SK-N-DZ (cell line): ENCODE results near the gene MYO9B.
"Not testable (repeated sequence)": the region's sequence is repeated elsewhere in the genome, so short reads cannot be mapped to it uniquely, and the experiment has no call there.

Experiments
- DNase-seq: peaks from one replicate; pipeline ENCODE4 v3.0.0-alpha.2; 2015; ENCODE audit warnings: low spot score

The MYO9B gene

GRCh38 chr19:17114414-17114831 is 38.8 kb downstream of the MYO9B start:
- no peak for DNase-seq

- DNase-seq: no peak
These were observed 41.6 kb downstream of the MYO9B start for GRCh38 chr19:17116996-17117702.

DNA sequence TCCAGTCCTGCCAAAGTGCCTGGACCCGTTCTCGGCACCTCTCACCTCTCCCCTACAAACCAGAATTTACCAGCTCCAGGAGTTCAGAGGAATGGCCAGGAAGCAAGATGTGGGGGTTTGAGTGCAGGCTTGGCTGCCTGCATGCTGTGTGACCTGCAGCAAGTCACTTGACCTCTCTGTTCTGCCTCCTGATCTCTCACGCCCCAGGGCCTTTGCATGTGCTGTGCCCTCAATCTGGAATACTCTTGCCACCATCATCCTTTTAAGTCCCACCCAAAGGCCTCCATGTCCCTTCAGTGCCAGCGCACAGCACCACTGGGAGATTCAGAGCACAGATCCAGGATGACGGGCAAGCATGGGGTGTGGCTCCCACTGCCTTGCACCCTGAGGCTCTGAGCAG is 43.4 kb downstream of the MYO9B start:
- DNase-seq: no peak

DNA sequence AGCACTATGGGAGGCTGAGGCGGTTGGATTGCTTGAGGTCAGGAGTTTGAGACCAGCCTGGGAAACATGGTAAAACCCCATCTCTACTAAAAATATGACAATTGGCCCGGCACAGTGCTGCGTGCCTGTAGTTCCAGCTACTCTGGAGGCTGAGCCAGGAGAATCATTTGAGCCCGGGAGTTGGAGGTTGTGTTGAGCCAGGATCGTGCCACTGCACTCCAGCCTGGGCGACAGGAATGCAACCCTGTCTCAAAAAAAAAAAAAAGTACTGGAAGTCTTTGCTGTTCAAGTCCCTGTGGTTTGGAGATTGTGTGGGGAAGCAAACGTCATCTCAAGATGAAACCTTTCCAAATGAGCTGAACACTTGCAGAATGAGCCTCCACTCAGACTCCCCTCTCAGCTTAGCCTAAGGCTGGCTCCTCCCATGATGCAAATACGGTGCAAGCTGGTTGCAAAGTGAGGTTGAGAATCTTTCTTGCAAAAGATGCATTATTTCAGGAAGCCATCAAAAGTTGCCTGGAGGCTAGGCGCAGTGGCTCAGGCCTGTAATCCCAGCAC is 46.2 kb downstream of the MYO9B start:
- no peak for DNase-seq

- DNase-seq: no peak
These were observed 47.5 kb downstream of the MYO9B start for GRCh38 chr19:17123041-17123440.

DNA sequence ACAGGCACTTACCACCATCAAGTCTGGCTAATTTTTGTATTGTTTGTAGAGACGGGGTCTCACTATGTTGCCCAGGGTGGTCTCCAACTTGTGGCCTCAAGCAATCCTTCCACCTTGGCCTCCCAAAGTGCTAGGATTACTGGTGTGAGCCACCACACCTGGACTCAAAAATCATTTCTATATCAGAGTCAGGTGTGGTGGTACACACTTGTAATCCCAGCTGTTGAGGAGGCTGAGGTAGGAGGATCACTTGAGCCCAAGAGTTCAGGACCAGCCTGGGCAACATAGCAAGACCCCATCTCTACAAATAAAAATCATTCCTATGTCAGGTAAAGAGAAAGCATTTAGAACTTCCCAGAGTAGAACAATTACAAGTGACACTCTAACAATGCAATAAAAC is 48.4 kb downstream of the MYO9B start:
- DNase-seq: no peak

GRCh38 chr19:17125062-17125727 is 49.6 kb downstream of the MYO9B start:
- DNase-seq: no peak

DNA sequence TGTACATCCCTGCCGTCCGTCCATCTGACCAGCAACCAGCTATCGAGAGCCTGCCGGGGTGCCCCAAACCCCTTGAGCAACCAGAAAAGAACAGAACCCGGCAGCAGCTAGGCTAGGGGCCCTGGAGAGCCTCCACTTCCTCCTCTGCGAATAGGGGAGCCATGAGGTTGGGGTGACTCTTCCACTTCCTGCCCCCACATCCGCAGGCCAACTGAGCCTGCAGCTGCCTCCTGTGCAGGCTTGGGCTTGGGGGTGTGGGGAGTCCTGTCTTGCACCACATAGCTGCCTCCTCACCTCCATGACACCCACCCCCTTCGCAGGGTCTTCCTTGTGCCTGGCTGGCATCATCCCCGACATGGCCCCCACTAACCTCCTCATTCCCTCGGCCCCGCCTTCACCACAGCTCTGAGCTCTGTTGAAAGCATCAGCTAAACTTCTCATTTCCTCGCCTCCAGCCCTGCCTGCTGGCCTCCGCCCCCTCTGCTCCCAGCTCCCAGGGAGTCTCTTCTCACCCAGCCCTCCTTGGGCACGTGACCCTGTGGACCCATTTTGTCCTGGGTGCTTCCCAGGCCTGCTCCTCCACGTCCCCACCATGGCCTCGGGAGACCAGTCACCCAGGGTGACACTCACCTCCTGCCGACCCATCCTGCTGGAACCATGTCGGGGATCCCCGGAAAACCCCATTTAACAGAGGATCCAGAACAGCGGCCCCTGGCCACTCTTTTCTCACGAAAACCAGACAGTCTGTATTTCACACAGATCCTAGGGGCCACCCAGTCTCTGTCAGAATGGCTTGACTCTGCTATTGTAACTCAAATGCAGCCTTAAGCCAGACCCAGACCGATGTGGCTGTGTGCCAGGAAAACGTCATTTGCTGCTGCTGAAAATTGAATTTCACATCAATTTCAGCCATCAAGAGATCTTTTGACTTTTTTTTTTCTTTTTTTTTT is 50.4 kb downstream of the MYO9B start:
- peak; percentile 86 for DNase-seq

DNA sequence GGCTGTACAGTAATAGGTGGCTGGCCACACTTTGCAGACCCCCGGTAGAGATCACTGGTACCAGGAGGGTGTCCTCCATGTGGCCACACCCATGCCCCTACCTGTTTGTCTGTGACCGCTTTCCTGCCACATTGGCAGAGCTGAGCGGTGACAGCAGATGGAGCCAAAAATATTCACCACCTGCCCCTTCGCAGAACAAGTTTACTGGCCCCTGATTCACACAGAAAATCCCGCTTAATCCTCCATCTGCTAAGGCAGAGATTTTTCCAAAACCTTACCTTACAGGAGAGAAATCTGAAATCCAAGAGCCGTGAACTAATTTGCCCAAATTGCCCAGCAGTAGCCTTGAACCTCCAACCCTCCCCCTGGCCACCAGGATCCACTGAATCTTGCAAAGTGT is 52.1 kb downstream of the MYO9B start:
- no peak for DNase-seq

DNA sequence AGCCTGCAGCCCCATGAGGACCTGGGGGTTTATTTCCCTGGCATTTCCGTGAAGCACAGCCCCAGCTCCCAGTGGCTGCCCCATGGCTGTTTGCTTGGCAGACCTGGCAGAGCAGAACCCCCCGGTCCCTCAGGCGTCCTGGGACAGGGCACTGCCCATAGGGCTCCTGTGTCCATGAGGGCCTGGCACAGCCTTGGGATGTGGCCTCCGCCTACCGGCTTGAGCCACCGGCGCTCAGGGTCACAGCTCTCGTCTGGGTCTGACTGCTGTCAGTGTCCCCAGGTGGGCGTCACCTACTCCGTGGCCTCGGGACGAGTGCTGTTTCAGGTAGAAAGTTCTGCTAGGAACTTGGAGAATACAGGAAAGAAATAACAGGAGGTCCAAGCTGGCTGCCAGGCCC is 52.8 kb downstream of the MYO9B start:
- DNase-seq: no peak

GRCh38 chr19:17128820-17129219 is 53.2 kb downstream of the MYO9B start:
- DNase-seq: no peak

GRCh38 chr19:17129377-17129776 is 53.8 kb downstream of the MYO9B start:
- DNase-seq: no peak

DNA sequence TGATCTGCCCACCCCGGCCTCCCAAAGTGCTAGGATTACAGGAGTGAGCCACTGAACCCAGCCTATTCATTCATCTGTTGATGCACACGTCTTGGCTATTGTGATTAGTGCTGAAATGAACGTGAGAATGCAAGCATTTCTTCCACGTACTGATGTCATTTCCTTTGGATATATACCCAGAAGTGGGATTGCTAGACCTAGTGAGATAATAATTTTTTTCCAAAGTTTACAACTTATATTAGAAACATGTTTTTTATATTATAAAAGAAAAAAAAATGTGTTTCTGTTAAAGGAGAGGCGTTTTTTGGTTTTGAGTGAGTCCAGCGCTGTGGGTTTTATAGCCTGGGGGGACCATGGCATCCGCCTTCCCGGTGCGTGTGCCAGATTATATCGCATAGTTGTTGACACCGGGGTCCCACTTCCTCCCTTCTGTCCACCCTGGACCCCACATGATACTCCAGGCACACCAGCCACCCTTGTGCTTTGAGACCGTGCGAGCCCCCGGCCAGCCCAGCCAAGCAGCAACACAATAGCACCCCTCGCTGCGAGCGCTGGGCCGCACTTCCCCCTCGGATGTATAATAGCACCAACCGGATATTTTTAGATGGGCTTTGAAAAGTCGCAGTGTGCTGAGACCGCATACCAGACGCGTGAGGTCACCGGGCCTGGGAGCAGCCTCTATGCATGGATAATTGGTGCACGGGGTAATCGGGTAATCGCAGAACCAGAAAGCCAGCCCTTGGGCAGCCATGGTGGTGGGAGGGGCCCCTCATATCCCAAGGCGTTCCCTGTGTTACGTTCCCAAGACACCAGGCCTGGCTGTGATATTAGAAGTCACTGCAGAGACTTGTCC is 59.6 kb downstream of the MYO9B start:
- peak; percentile 84 for DNase-seq

DNA sequence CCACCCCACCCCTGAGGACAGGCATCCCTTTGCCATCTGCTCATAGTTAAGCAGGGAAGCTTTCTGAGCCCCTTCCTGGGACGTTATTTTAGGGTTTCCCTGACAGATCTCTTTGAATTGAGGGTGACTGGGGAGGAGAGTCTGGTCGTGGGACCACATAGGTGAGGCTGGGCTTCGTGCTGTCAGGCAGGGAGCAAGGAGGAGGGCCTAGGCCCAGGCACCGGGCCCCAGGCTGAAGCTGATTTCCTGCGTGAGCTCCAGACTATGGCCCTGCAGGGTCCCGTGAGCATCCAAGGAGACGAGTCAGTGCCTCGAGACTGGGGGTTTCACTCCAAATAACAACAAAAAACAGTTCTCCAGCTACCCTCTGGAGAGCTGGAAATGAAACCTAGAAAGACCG is 60.4 kb downstream of the MYO9B start:
- DNase-seq: no peak

GRCh38 chr19:17136617-17137016 is 61.0 kb downstream of the MYO9B start:
- DNase-seq: no peak

- DNase-seq: no peak
These were observed 61.8 kb downstream of the MYO9B start for GRCh38 chr19:17137417-17137816.

GRCh38 chr19:17138052-17138846 is 62.7 kb downstream of the MYO9B start:
- not testable (repeated sequence) for DNase-seq

GRCh38 chr19:17138937-17139598 is 63.5 kb downstream of the MYO9B start:
- no peak for DNase-seq

DNA sequence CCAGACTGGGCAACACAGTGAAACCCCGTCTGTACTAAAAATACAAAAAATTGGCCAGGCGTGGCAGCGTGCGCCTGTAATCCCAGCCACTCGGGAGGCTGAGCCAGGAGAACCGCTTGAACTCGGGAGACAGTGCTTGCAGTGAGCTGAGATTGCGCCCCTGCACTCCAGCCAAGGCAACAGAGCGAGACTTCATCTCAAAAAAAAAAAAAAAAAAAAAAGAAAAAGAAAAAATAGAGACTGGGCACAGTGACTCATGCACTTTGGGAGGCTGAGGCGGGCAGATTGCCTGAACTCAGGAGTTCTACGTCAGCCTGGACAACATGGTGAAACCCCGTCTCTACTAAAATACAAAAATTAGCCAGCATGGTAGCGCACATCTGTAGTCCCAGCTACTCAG is 69.2 kb downstream of the MYO9B start:
- DNase-seq: not testable (repeated sequence)
